Urinary bladder (tissue), 4 donors: ENCODE results near the gene QRFP. TPM values are rescaled to one million over a fixed set of nuclear protein-coding genes. Genes with fewer than 3 reads are reported as not detected.

Source experiments
- DNase-seq: peaks from one replicate; pipeline ENCODE4 v3.0.0-alpha.2; 2015; ENCODE audit errors: extremely low spot score
- H3K27ac ChIP-seq: one replicate; pipeline ENCODE4 v1.5.1; 2013; ENCODE audit warnings: low read depth, mild to moderate bottlenecking, moderate library complexity
- H3K36me3 ChIP-seq: one replicate; pipeline ENCODE4 v1.6.1; 2013; ENCODE audit warnings: mild to moderate bottlenecking, moderate library complexity; ENCODE audit not compliant: insufficient read depth
- H3K4me1 ChIP-seq: one replicate; pipeline ENCODE4 v1.6.1; 2013; ENCODE audit warnings: mild to moderate bottlenecking, moderate library complexity; ENCODE audit not compliant: insufficient read depth
- H3K4me3 ChIP-seq: one replicate; pipeline ENCODE4 v1.5.1; 2013; ENCODE audit warnings: low read depth, low read length
- WGBS: extraction: QIAGEN DNeasy Blood & Tissue Kit; methylation state at CpG from one replicate; pipeline ENCODE4 v1.1.7; 2013; 5-methylcytosine and 5-hydroxymethylcytosine counted together
- polyA plus RNA-seq: library from polyadenylated mRNA; stranded (reverse); fragments of 200-250 nt; gene quantifications from one replicate; pipeline ENCODE4 v1.2.3, GENCODE V29; 2013
- total RNA-seq: library from RNA; depleted of rRNA; stranded (reverse); fragments of >200 nt; gene quantifications from one replicate; pipeline ENCODE4 v1.2.3, GENCODE V29; 2014
- donor health status: healthy with polysubstance abuse.
- donor health status: healthy.

The QRFP gene
- total and polyA plus RNA-seq, 2 donors = 0.15 TPM; not detected in 1

GRCh38 chr9:130890124-130890523 lies 6.5 kb downstream of the QRFP start:
- H3K36me3 ChIP-seq = peaks cover 3% of the 10 kb centered on the region
- 78% methylated on average over 9 of the region's 9 CpGs for WGBS
- H3K27ac ChIP-seq = no peak overlapping the region
- H3K4me1 ChIP-seq = no peaks in the 10 kb centered on the region
- H3K4me3 ChIP-seq = no peak overlapping the region
- DNase-seq = no peak

DNA sequence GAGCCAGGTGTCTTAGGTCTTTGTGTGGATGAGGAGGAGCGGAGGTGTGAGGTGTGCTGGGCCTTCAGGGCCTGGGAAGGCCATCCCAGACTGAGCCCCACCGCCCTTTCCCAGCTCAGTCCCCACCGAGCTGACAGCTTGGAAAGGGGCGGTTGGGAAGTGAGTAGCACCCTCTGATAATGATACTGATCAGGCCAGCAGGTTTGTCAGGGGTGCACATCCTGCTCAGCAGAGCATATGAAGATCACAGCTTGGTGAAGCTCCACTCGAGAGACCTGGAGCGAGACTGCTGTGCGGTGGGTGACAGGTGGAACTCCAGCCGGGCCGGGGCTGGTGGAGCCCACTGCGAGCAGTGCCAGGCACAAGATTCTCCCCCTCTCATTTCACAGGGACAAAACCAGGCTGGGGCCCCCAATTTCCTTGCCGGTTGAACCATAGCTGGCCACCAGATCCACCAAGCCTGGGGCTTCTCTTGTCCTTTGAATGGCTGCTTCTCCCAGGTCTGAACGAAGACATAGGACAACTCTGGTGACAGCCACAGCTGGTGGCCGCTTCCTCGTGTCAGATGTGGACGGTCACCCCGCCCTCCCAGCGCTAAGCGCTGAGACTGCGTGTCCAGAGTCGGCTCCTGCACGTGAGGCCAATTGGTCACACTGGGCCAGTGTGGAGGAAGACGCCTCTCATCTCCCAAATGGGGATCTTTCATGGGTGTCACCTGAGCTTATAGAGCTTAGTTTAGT lies 8.3 kb downstream of the QRFP start:
- Histone ChIP-seq H3K36me3 (peaks cover 8% of the 10 kb centered on the region), H3K4me3 (no peak overlapping the region), H3K4me1 (no peaks in the 10 kb centered on the region), H3K27ac (no peak overlapping the region)
- no peak for DNase-seq
- WGBS = 89% methylated on average over 22 of the region's 22 CpGs

DNA sequence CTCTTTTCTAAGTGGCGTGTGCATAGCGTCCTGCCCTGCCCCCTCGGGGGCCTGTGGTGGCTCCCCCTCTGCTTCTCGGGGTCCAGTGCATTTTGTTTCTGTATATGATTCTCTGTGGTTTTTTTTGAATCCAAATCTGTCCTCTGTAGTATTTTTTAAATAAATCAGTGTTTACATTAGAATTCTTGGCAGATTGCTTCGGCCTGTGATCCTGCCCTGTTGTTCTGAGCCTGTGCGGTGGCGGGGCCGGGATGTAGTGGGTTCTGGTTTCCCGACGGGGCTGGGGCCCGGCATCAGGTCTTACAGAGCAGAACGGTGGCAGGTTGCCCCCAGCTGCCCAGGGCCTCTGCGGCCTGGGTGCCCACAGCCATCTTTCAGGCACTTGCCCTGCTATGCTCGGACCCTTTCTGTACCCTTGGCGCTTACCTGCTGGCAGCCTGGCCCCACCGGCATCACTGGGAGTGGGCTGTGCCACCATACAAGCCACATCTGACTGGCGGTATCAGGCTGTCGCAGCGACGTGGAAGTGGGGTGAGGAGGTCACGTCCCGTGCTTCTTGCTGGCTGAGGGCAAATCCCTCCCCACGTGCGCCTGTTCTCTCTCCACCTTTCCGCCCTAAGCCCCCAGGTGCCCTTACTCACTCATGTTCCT lies 9.0 kb downstream of the QRFP start:
- peaks cover 8% of the 10 kb centered on the region for H3K36me3 ChIP-seq
- no peak overlapping the region for H3K27ac ChIP-seq
- no peak for DNase-seq
- 56% methylated on average over 25 of the region's 25 CpGs for WGBS
- H3K4me3 ChIP-seq = no peak overlapping the region
- H3K4me1 ChIP-seq = no peaks in the 10 kb centered on the region

- Histone ChIP-seq H3K36me3 (peaks cover 8% of the 10 kb centered on the region), H3K4me3 (no peak overlapping the region), H3K27ac (no peak overlapping the region), H3K4me1 (no peaks in the 10 kb centered on the region)
- no peak for DNase-seq
- WGBS = 79% methylated on average over 23 of the region's 23 CpGs
Measured at GRCh38 chr9:130886981-130887380, 9.6 kb downstream of the QRFP start.

DNA sequence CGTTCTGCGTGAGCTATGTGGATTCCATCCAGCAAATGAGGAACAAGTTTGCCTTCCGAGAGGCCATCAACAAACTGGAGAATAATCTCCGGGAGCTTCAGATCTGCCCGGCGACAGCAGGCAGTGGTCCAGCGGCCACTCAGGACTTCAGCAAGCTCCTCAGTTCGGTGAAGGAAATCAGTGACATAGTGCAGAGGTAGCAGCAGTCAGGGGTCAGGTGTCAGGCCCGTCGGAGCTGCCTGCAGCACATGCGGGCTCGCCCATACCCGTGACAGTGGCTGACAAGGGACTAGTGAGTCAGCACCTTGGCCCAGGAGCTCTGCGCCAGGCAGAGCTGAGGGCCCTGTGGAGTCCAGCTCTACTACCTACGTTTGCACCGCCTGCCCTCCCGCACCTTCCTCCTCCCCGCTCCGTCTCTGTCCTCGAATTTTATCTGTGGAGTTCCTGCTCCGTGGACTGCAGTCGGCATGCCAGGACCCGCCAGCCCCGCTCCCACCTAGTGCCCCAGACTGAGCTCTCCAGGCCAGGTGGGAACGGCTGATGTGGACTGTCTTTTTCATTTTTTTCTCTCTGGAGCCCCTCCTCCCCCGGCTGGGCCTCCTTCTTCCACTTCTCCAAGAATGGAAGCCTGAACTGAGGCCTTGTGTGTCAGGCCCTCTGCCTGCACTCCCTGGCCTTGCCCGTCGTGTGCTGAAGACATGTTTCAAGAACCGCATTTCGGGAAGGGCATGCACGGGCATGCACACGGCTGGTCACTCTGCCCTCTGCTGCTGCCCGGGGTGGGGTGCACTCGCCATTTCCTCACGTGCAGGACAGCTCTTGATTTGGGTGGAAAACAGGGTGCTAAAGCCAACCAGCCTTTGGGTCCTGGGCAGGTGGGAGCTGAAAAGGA lies 10.9 kb downstream of the QRFP start:
- Histone ChIP-seq H3K4me3 (no peak overlapping the region), H3K36me3 (peaks cover 8% of the 10 kb centered on the region), H3K27ac (no peak overlapping the region), H3K4me1 (no peaks in the 10 kb centered on the region)
- no peak for DNase-seq
- 74% methylated on average over 35 of the region's 35 CpGs for WGBS

GRCh38 chr9:130884542-130885483 lies 11.8 kb downstream of the QRFP start:
- Histone ChIP-seq H3K4me3 (no peak overlapping the region), H3K27ac (no peak overlapping the region), H3K4me1 (no peaks in the 10 kb centered on the region), H3K36me3 (peaks cover 7% of the 10 kb centered on the region)
- DNase-seq = no peak
- WGBS = 75% methylated on average over 47 of the region's 47 CpGs

DNA sequence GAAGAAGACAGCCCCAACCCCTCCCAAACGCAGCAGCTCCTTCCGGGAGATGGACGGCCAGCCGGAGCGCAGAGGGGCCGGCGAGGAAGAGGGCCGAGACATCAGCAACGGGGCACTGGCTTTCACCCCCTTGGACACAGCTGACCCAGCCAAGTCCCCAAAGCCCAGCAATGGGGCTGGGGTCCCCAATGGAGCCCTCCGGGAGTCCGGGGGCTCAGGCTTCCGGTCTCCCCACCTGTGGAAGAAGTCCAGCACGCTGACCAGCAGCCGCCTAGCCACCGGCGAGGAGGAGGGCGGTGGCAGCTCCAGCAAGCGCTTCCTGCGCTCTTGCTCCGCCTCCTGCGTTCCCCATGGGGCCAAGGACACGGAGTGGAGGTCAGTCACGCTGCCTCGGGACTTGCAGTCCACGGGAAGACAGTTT lies 12.5 kb downstream of the QRFP start:
- no peak overlapping the region for H3K27ac ChIP-seq
- no peak for DNase-seq
- H3K4me1 ChIP-seq = no peaks in the 10 kb centered on the region
- no peak overlapping the region for H3K4me3 ChIP-seq
- WGBS = 82% methylated on average over 25 of the region's 25 CpGs
- peaks cover 7% of the 10 kb centered on the region for H3K36me3 ChIP-seq

- Histone ChIP-seq H3K36me3 (peaks cover 7% of the 10 kb centered on the region), H3K4me1 (no peaks in the 10 kb centered on the region), H3K4me3 (no peak overlapping the region), H3K27ac (no peak overlapping the region)
- 87% methylated on average over 5 of the region's 5 CpGs for WGBS
- no peak for DNase-seq
Measured at GRCh38 chr9:130883479-130883878, 13.1 kb downstream of the QRFP start.

DNA sequence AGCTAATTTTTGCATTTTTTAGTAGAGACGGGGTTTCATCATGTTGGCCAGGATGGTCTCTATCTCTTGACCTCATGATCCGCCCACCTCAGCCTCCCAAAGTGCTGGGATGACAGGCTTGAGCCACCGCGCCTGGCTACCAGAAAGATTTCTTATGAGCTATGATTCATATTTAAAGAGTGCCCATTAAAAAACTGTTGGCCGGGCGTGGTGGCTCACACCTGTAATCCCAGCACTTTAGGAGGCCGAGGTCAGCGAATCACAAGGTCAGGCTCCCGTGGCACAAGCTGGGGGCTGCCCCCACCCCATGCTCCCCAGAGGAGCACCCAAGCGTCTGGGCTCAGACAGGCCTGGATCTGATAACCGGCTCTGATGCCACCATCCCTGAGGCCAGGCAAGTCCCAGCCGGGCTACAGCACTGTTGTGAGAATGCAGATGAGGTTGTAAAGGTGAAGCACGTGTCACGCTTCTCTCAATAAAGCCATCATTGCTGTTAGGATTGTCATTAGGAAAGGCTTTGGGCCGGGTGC lies 13.9 kb downstream of the QRFP start:
- Histone ChIP-seq H3K4me1 (no peaks in the 10 kb centered on the region), H3K27ac (no peak overlapping the region), H3K4me3 (no peak overlapping the region), H3K36me3 (peaks cover 9% of the 10 kb centered on the region)
- DNase-seq = no peak
- WGBS = 86% methylated on average over 15 of the region's 15 CpGs

DNA sequence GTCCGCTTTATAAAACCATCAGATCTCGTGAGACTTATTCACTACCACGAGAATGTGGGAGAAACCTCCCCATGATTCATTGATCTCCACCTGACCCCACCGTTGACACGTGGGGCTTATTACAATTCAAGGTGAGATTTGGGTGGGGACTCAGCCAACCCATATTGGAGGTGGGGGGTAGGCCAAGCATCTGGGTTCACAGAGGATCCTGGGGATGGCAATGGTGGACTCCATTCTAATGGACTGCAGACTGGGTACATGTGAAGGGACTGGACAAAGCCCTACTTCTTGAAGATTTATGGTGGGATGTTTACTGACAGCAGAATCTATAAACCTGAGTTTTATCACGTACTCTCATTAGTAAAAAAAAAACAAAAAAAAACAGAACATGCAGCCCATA lies 15.1 kb downstream of the QRFP start:
- DNase-seq = no peak
- no peak overlapping the region for H3K27ac ChIP-seq
- H3K36me3 ChIP-seq = peaks cover 9% of the 10 kb centered on the region
- no peak overlapping the region for H3K4me3 ChIP-seq
- WGBS = 85% methylated on average over 6 of the region's 6 CpGs
- no peaks in the 10 kb centered on the region for H3K4me1 ChIP-seq

DNA sequence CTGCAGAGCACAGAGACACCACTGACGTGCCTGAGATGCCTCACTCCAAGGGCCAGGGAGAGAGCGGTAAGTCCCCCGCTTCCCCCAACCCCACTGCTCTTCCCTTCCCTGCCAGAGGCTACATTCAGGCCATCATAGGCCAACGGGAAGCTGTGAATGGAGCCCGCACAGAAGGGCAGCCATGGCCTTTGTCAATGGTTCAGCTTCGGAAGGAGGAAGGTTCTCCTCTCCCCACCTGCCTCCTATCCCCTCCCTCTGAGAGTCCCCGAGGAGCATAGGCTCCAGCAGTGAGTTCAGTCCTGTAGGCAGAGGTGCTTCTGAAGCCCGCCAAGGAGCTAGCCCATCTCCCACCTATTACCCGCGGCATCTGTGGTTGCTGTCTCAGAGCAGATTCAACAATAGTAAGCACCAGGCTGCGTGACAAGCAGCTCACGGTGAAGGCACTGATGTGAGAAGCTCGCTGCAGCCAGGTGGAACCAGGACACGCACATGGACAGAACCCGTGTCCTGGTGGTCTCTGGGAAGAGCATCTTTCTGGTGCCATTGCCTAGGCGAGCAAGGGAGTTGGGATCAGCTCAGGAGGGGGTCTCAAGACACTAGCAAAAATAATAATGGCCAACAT lies 15.9 kb downstream of the QRFP start:
- H3K27ac ChIP-seq = no peak overlapping the region
- WGBS = 92% methylated on average over 16 of the region's 16 CpGs
- H3K4me3 ChIP-seq = no peak overlapping the region
- DNase-seq = no peak
- peaks cover 9% of the 10 kb centered on the region for H3K36me3 ChIP-seq
- H3K4me1 ChIP-seq = no peaks in the 10 kb centered on the region

DNA sequence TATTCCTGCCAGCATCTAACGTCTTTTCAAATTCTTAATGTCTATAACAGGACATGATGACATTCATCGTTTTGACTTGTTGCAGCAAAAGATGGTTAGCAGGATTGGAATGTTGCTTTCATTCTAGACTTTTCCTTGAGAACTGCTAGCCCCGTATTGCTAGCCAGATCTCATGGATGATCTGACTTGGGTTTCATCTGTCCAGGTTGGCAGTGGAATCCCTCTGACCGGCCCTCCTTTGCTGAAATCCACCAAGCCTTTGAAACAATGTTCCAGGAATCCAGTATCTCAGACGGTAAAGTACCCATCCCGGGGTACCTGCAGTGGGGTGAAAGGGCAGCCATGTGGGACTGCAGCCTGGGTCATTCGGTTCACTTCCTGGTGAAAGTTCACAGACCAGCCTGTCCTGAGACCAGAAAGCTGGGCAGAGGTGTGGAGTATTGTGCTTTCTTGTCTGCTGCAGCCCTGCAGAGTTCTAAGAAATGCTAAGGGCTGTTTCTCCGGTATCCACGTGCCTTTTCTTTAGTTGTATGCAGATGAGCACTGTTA lies 16.7 kb downstream of the QRFP start:
- DNase-seq = no peak
- no peak overlapping the region for H3K4me3 ChIP-seq
- no peak overlapping the region for H3K27ac ChIP-seq
- peaks cover 9% of the 10 kb centered on the region for H3K36me3 ChIP-seq
- WGBS = 89% methylated on average over 9 of the region's 9 CpGs
- no peaks in the 10 kb centered on the region for H3K4me1 ChIP-seq
